Left lobe of liver (tissue), 2 donors: ENCODE measurements around the gene PIAS4. TPM values are rescaled to one million over a fixed set of nuclear protein-coding genes. Genes with fewer than 3 reads are reported as not detected.

Experiments used
- ATAC-seq: fragments of 200-7000 bp; cut with Tn5 transposase; one replicate; pipeline ENCODE4 v1.9.1; 2020; ENCODE audit warnings: mild to moderate bottlenecking, moderate library complexity
- DNase-seq: peaks from one replicate; pipeline ENCODE4 v3.0.0-alpha.2; 2020; ENCODE audit warnings: low spot score
- total RNA-seq: library from RNA; stranded (reverse); gene quantifications from one replicate; pipeline ENCODE4 v1.2.1, GENCODE V29; 2021
- donor health status: DM: no; HTN: no; CAD: no; lungs with moderate emphysema.
- donor health status: DM: no; HTN: yes; CAD: no.

PIAS4 gene
- total RNA-seq, 1 donor from 2014 or later: 13.6 TPM

DNA sequence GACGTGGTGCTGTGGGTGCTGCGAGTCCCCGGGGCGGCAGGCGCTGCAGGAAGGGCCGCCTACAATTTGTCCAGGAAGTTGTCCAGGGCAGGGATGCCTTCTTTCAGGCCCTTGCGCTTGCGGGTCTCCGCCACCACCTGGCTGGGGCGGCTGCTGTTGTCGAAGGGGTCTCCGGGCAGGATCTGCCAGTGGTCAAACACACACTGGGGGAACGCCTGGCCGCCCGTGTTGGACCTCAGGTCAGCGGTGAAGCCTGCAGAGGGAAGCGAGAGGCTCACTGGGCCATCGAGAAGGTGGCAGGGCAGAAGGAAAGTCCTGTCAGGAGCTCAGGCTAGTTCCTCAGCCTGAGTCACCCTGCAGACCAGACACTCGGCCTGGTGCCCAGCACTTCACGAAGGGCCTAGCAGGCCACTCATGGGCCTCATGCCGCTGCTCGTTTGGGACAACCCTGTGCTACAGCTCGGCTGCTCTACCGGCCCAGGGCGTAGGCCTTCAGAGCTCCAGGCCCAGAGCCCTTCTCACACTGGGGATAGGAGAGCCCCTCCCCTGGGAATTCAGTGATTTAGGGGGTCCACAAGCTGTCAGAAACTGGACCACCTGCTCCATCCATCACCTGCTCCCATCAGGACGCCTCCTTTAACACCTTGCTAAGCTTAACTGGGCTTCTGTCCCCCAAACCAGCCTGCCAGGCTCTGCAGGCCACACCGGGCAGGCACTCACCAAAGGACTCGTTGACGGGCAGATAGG lies 30.9 kb upstream of the PIAS4 start:
- ATAC-seq (peak; percentile 2), DNase-seq (no peak)

- DNase-seq: no peak
- peak; percentile 3 for ATAC-seq
Observed at GRCh38 chr19:3977242-3978143, 30.0 kb upstream of the PIAS4 start.

GRCh38 chr19:3978145-3978544 lies 29.4 kb upstream of the PIAS4 start:
- no peak for ATAC-seq
- no peak for DNase-seq

GRCh38 chr19:3979289-3979673 lies 28.3 kb upstream of the PIAS4 start:
- DNase-seq (no peak), ATAC-seq (no peak)

DNA sequence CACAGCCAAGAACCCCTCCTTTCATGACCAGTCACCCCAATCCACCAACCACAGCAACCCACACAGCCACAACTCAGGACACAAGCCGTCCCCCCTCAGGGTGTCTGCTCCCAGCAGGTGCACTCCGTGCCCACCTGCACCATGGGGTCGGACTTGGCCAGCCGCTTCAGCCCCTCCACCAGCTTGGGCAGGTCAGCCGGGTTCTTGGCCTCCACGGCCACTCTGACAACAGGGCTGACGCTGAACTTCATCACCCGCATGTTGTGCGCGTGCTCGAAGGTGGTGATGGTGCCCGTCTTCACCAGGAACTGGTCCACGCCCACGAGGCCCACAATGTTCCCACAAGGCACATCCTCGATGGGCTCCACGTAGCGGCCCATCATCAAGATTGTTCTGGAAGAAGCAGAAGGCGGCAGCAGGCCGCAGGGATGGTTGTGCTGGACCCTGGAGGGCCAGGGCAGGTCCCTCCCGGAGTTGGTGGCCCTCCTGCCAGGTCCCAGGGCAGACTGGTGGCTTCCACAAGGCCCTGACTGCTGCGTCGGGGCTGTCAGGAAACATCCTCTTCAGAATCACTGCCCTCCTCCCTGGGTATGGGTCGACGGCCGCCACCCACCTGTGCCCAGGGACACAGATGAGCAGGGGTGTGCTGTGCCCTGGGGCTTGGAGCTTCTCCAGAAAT lies 27.7 kb upstream of the PIAS4 start:
- ATAC-seq: no peak
- DNase-seq: no peak

- DNase-seq (no peak), ATAC-seq (no peak)
Observed at GRCh38 chr19:3980353-3981251, 26.9 kb upstream of the PIAS4 start.

GRCh38 chr19:3981373-3981735 lies 26.2 kb upstream of the PIAS4 start:
- ATAC-seq (no peak), DNase-seq (no peak)

GRCh38 chr19:3981736-3982681 lies 25.5 kb upstream of the PIAS4 start:
- ATAC-seq (no peak), DNase-seq (no peak)

- DNase-seq (no peak), ATAC-seq (no peak)
Observed at GRCh38 chr19:3982701-3983541, 24.6 kb upstream of the PIAS4 start.

DNA sequence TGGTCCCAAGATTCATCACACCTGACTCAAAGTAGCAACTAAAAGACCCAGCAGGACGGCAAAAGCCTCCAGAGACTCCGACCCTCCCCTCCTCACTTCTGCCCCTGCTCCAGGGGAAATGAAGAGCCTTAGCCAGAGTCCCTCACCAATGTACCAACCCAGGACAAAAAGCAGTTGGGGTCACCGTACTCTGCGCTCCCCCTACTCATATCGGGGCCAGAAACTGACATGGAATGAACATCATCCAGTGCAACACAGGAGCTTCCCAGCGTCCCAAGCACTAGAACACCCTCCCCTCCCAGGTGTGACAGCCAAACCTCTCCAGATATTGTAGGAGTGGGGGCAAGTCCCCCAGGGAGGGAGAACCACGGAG lies 24.0 kb upstream of the PIAS4 start:
- ATAC-seq (no peak), DNase-seq (no peak)

DNA sequence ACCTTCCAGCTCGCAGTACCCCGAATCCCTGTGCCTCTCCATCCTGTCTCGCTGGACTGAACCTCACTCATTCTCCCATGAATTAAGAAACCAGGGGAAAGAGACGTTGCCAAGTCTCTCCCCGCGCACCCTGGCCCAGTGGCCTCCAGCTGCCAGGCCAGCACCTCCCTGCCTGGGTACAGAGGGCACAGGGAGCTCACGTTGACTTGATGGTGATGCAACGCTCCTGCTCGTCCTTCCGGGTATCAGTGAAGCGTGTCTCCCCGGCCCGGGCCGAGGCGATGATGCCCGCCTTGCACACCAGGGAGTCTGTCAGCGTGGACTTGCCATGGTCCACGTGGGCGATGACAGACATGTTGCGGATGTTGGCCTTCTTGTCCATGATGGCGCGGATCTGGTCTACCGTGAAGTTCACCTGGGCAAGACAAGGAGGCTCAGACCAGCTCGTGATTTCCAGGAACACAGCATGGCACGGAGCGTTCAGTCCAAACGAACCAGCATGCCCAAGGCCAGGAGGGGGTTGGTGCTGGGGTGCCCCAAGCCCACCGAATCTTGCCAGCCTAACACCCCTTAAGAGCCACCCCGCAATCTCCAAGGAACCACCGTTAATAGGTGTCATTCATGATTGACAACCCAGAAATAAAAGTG lies 23.5 kb upstream of the PIAS4 start:
- ATAC-seq: peak; percentile 72
- DNase-seq: peak; percentile 93

DNA sequence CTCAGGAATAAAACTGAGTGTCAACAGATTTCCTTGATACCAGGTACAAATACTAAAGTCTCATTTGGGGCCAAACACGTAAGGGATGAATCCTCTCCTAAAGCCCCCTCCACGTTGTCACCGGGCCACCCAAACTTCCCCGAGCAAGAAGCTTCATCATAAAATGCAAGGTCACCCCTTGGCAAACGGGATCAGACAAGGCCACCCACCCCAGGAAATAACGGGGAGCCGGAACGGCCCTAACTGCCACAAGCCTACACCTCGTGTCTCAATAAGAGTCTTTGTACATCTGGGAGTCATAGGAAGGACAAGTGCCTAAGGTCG lies 23.0 kb upstream of the PIAS4 start:
- no peak for DNase-seq
- peak; percentile 0 for ATAC-seq

DNA sequence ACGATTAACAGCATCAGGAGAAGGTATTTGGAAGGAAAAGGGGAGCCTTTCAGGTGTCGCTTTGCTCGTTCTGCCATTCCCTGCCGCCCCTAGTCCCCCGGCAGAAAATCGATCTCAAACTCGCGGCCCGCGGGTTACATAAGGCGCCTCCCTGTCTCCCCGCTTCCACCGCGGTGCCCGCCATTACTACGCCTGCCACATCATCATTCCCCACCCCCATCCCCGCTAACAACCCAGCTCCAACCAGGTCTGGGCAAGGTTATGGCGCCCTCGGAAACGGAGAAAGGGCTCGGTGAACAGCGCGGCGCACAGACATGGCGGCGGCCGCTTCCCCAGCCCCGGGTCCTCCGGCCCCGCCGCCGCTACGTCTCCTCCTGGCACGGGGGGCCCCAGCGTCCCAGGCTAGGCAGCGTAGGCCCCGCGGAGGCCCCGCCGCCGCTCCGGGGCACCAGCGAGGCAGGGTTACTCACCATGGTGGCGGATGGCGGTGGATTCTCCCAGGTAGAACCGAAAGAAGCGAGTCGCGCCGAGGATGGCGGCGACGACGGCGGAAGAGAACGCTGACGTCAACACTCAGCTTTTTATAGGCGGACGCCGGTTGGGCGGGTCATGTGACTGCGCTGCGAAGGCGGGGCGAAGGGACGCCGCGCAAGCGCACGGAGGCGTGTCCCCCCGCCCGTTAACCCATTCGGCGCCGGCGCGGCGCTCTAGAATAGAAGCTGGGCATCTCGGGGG lies 22.5 kb upstream of the PIAS4 start, which contains the start of gene EEF2:
Gene EEF2, minus strand, starts transcription at position 556 of the 735 bp plus-strand sequence. Its CDS starts 83 bp downstream, at position 473.
- ATAC-seq: peak; percentile 57

GRCh38 chr19:3985643-3986259 lies 21.8 kb upstream of the PIAS4 start:
- no peak for DNase-seq
- no peak for ATAC-seq

More for the DNA sequence above, 22.5 kb upstream of the PIAS4 start, which contains the start of gene EEF2:
- peak; percentile 91 for DNase-seq

GRCh38 chr19:3986260-3987041 lies 21.1 kb upstream of the PIAS4 start:
- ATAC-seq (peak; percentile 36), DNase-seq (no peak)
